Left ventricle myocardium inferior (tissue), 1 donor: Measurements from ENCODE around the gene M6PR. TPM values are rescaled to one million over a fixed set of nuclear protein-coding genes. Genes with fewer than 3 reads are reported as not detected.
"Not testable (repeated sequence)": the region's sequence is repeated elsewhere in the genome, so short reads cannot be mapped to it uniquely, and the experiment has no call there.

Experiments used
- DNase-seq: peaks from one replicate; pipeline ENCODE4 v3.0.0-alpha.2; 2020
- H3K27ac ChIP-seq: fragments of 200-600 bp; replicated peaks from 2 replicates; pipeline ENCODE4 v1.8.0; 2021
- H3K27me3 ChIP-seq: fragments of 200-600 bp; 2 replicates; pipeline ENCODE4 v1.8.0; 2021; ENCODE audit warnings: low read depth
- H3K36me3 ChIP-seq: fragments of 200-600 bp; 2 replicates; pipeline ENCODE4 v1.8.0; 2021
- H3K4me1 ChIP-seq: fragments of 200-600 bp; 2 replicates; pipeline ENCODE4 v1.8.0; 2021
- H3K4me3 ChIP-seq: fragments of 200-600 bp; 2 replicates; pipeline ENCODE4 v1.8.0; 2021; ENCODE audit warnings: mild to moderate bottlenecking, moderate library complexity
- H3K9me3 ChIP-seq: fragments of 200-600 bp; replicated peaks from 2 replicates; pipeline ENCODE4 v1.8.0; 2021
- intact Hi-C: fragments of 100-400 bp; cut with micrococcal nuclease; formaldehyde crosslinking; loops from one replicate; pipeline ENCODE4 v1.11.0; 2022
- total RNA-seq: library from RNA; stranded (reverse); fragmentation: NEBNext Ultra II Directional; extraction: Animal tissue kit (Norgen Biotek cat#: 25700); gene quantifications from one replicate; pipeline ENCODE4 v1.2.1, GENCODE V29; 2021
- TF ChIP-seq, protein P1 (sequence below): fragments of 200-600 bp; IDR thresholded peaks from 2 replicates; pipeline ENCODE4 v1.8.0; 2021; ENCODE audit warnings: antibody characterized with exemption, mild to moderate bottlenecking, borderline replicate concordance
- donor health status: DM: no; HTN: yes; CAD: no; lungs with severe emphysema.

The M6PR gene
- total RNA-seq, 1 donor from 2014 or later, result 94.2 TPM

DNA sequence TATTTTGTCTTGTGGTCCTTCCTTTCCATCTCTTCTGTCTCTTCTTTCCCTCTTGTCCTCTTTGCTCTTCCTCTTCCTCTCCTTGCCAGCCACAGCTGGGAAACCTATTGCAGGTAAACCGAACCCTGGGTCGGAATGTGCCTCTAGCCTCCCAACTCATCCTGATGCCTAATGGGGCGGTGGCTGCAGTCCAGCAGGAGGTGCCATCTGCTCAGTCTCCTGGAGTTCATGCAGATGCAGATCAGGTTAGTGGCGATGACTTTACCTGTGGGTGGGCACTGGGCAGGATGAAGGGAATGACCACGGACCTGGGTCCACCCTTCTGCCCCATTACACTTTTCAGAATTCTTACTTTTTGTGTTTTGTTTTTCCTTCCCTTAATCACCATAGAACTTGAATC, 26.9 kb downstream of the M6PR start:
- intact Hi-C loops, result no loop called here
- no peak for DNase-seq
- peaks cover 54% of the 10 kb centered on the region for H3K36me3 ChIP-seq
- H3K4me1 ChIP-seq, result peaks cover 3% of the 10 kb centered on the region
- TF ChIP-seq, protein P1, sequence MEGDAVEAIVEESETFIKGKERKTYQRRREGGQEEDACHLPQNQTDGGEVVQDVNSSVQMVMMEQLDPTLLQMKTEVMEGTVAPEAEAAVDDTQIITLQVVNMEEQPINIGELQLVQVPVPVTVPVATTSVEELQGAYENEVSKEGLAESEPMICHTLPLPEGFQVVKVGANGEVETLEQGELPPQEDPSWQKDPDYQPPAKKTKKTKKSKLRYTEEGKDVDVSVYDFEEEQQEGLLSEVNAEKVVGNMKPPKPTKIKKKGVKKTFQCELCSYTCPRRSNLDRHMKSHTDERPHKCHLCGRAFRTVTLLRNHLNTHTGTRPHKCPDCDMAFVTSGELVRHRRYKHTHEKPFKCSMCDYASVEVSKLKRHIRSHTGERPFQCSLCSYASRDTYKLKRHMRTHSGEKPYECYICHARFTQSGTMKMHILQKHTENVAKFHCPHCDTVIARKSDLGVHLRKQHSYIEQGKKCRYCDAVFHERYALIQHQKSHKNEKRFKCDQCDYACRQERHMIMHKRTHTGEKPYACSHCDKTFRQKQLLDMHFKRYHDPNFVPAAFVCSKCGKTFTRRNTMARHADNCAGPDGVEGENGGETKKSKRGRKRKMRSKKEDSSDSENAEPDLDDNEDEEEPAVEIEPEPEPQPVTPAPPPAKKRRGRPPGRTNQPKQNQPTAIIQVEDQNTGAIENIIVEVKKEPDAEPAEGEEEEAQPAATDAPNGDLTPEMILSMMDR, result no peak
- no peak overlapping the region for H3K27ac ChIP-seq
- H3K4me3 ChIP-seq, result no peak overlapping the region
- H3K27me3 ChIP-seq, result no peaks in the 10 kb centered on the region
- no peaks in the 10 kb centered on the region for H3K9me3 ChIP-seq

DNA sequence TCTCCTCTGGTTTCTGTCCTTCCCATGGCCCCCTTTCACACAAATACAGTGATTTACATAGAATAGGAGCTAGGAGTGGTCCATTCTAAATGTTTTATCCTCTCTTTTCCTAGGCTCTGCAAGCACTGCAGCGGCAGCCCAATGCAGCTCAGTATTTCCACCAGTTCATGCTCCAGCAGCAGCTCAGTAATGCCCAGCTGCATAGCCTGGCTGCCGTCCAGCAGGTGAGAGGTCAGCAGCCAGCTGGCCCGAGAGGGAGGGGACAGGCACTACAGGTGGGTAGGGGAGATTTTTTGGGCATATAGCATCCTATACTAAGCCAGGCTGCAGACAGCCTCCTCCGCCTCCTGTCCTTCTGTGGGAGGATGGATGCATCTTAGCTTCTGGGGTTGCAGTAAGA, 29.8 kb downstream of the M6PR start:
- peaks cover 22% of the 10 kb centered on the region for H3K4me1 ChIP-seq
- not testable (repeated sequence) for H3K4me3 ChIP-seq, H3K27ac ChIP-seq, H3K9me3 ChIP-seq, DNase-seq, H3K27me3 ChIP-seq
- peaks cover 50% of the 10 kb centered on the region for H3K36me3 ChIP-seq
- intact Hi-C loops, result loop anchor here (10.0 kb wide), 1 partner anchor 125 kb away; no protein-coding TSS in a partner anchor

DNA sequence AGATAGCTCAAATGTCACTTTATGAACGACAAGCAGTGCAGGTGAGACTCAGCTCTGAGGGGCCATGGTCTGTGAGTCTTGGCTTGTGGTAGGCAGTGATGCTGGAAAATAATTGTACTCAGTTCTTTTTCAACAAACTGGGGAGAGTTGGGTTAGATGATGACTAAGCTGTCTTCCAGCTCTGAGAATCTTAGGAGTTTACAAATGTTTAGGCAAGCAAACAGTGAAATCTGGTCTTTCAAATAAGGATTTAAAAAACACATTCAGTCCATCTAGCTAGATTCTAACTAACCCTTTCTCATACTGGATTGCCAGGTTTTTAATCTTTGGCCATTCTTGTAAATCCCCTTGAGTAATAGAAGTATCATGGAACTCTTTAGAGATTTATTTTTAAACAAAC, 31.7 kb downstream of the M6PR start:
- no peaks in the 10 kb centered on the region for H3K27me3 ChIP-seq
- H3K4me3 ChIP-seq, result no peak overlapping the region
- TF ChIP-seq, protein P1, result no peak
- DNase-seq, result no peak
- peaks cover 35% of the 10 kb centered on the region for H3K4me1 ChIP-seq
- H3K27ac ChIP-seq, result no peak overlapping the region
- H3K9me3 ChIP-seq, result no peaks in the 10 kb centered on the region
- intact Hi-C loops, result loop anchor here (10.0 kb wide), 1 partner anchor 127 kb away; no protein-coding TSS in a partner anchor
- peaks cover 43% of the 10 kb centered on the region for H3K36me3 ChIP-seq

DNA sequence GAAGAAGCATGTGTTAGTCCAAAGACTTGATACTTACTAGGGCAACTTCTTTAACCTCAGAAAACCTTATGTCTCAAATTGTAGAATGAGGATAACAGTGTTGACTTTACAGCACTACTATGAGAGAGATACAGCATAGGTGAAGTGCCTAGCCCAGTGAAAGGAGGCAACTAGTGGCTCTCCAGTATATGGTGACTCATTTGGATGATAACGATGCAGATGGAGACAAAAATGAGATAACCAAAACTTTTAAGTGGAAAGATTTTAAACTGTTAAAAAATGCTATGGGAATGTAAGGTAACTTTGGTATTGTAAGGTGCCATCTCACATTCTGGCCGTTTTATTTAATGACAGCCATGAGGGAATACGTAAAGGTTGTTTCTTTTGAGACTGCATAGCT, 32.4 kb downstream of the M6PR start:
- intact Hi-C loops, result loop anchor here (10.0 kb wide), 1 partner anchor 128 kb away; no protein-coding TSS in a partner anchor

DNA sequence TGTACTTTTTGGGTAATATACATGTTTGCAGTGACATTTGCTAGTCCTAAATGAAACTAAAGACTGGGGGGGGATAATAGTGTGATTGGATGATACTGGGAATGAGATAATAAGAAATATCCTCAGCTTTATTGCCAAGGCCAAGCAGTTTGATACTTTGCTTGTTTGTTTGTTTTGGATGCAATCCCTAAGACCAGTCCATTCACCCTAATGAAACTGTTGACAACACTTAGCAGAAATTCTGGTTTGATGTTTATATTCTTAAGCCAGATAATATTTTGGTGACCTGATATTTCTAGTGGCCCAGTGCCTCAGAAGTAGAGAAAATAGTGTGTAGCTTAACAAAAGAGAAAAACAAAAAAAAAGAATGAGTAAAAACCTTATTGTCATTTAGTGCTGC, 33.3 kb downstream of the M6PR start:
- H3K4me1 ChIP-seq, result peaks cover 49% of the 10 kb centered on the region
- no peaks in the 10 kb centered on the region for H3K27me3 ChIP-seq
- TF ChIP-seq, protein P1, result no peak
- DNase-seq, result no peak
- intact Hi-C loops, result loop anchor here (10.0 kb wide), 1 partner anchor 129 kb away; no protein-coding TSS in a partner anchor
- no peaks in the 10 kb centered on the region for H3K9me3 ChIP-seq
- no peak overlapping the region for H3K27ac ChIP-seq
- peaks cover 27% of the 10 kb centered on the region for H3K36me3 ChIP-seq
- H3K4me3 ChIP-seq, result peak overlapping the region; percentile 80

More for the DNA sequence above, 32.4 kb downstream of the M6PR start:
- Histone ChIP-seq H3K27ac (no peak overlapping the region), H3K36me3 (peaks cover 36% of the 10 kb centered on the region), H3K4me1 (peaks cover 43% of the 10 kb centered on the region), H3K4me3 (no peak overlapping the region), H3K9me3 (no peaks in the 10 kb centered on the region), H3K27me3 (no peaks in the 10 kb centered on the region)
- TF ChIP-seq, protein P1, result no peak
- no peak for DNase-seq

DNA sequence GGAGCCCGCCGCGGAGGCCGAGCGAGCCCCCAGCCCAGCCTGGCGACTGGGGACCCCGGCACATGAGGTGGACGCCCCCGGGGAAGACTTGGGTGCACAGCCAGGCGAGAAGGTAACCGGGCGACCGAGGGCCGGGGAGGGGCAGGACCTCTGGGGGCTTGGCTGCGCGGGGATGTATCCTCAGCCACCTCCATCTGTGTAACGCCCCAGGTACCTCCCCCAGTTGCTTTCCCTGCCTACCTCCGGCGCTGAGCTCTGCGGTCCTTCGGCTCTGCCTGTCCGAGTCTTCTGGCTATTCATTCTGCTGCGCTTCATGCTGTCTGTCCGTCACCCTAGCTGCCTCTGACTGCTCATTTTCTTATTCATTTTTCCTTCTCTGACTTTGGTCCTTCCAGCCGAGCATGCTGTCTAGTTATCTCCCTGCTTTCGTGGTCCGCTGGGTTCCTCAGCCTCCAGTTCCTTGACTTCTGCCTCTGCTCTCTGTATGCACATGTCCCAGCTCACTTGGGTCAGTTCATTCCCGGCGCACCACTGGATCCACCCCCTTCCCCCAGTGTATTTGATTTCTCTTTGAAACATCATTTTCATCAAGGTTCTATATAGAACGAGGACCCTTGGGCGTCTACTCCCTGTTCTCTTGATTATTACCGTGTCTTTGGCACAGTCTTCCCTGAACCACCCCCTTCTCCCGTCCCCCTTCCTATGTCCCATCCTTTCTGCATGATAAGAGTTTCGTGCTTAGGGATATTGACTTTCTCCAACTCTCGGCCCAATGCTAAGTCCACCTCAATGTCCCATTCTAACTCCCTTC, 34.5 kb downstream of the M6PR start:
- Histone ChIP-seq H3K4me1 (peaks cover 49% of the 10 kb centered on the region), H3K4me3 (peak overlapping the region; percentile 80), H3K27ac (peak overlapping the region; percentile 88), H3K27me3 (no peaks in the 10 kb centered on the region), H3K36me3 (peaks cover 15% of the 10 kb centered on the region), H3K9me3 (no peaks in the 10 kb centered on the region)
- TF ChIP-seq, protein P1, result no peak
- intact Hi-C loops, result loop anchor here (10.0 kb wide), 1 partner anchor 130 kb away; no protein-coding TSS in a partner anchor
- peak; percentile 40 for DNase-seq
